GM18498 (cell line): ENCODE results near the gene DRICH1.
"Not testable (repeated sequence)": the region's sequence is repeated elsewhere in the genome, so short reads cannot be mapped to it uniquely, and the experiment has no call there.

ENCODE experiments used
- ATAC-seq: cut with Tn5 transposase; IDR thresholded peaks from one replicate; pipeline ENCODE4 v1.9.1; 2021; ENCODE audit warnings: mild to moderate bottlenecking, moderate library complexity; ENCODE audit not compliant: unreplicated experiment

The DRICH1 gene, protein sequence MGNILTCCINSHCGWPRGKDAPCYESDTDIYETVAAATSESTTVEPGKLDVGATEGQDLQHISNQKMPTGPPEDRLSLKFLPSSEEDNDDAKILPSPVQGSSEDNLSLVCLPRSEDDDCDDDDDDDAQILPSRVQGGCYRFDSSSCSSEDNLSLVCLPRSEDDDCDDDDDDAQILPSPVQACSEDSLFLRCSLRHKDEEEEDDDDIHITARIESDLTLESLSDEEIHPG

DNA sequence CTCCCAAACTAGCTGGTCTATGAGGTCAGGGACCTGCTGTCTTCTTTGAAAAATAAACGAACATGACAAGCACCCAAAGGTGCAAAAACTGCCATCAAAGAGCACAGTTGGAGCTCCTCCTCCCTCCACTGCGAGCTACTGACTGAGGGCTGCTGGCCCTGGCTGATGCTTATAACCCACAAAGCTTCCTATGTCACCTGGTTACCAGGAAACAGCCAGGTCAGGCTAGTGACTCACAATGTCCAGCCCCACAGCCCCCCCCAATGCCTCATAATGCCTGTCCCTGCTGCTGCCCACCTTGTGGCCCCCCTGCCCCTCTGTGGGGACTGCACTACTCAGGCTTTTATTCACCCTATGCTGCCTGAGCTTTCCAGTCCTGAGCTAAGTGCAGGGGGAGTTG, at the start of gene DRICH1:
TSS of gene DRICH1 (minus strand) at position 144 of the 400 bp plus-strand sequence. CDS start 298 bp downstream, outside the sequence.
- no peak for ATAC-seq

DNA sequence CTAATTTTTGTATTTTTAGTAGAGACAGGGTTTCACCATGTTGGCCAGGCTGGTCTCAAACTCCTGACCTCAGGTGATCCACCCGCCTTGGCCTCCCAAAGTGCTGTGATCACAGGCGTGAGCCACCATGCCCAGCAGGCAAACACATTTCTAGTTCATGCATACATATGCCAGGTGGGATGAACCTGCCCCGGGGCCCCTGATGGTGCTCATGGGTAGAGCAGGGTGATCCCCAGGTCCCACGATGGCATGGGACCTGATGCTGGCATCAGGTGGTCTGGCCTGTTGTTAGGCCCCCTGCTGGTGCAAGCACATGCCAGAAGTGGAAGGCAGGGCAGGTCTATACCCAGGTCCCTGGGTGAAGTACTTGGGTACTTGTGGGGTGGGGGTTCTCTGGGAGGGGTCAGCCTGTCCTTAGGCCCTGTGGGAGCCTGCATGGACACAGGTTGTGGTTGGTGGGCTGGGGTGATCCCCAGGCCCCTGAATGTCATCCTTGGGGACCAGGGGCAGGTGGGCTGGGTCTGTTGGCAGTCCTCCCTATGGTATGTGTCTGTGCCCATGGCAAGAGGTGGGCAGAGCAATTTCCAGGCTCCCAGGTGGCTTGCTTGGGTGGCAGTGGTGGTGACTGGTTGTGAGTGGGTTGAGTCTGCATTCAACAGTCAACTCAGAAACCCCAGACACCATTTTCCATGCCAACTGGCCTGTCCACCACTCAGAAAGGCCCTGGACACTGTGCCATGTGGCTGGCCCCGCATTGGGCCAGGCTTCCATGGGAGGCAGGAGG, 49.1 kb upstream of the DRICH1 start:
- ATAC-seq = no peak

DNA sequence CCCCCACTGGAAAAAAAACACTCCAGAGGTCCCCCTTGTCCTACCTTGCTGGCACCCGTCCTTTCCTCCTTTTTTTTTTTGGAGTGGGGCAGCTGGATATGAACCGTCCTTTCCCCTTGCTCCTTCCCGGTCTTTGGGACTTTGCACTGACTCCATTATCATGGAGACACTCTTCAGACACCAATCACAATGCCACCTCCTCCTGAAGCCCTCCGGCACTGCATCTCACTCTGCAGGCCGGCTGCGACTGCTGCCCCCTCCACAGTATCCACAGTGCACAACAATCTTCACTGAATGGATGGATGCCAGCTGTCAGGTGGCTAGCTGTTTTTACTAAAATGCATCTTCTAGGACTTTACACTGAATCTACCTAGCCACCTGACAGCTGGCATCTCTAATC, 46.0 kb upstream of the DRICH1 start:
- no peak for ATAC-seq

DNA sequence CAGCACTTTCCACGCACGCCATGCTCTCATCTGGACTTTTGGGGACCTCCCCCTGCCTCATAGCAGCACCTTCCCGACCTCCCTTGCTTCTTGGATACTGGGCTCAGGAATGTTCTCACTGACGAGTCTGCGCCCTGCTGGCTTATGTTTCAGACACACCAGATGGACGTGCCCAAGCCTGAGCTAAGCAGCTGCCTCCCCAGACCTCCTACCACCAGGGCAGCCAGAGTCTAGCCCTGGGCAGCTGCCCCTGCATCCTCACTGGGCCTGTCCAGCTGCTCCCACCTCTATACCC, 45.5 kb upstream of the DRICH1 start:
- ATAC-seq = no peak

DNA sequence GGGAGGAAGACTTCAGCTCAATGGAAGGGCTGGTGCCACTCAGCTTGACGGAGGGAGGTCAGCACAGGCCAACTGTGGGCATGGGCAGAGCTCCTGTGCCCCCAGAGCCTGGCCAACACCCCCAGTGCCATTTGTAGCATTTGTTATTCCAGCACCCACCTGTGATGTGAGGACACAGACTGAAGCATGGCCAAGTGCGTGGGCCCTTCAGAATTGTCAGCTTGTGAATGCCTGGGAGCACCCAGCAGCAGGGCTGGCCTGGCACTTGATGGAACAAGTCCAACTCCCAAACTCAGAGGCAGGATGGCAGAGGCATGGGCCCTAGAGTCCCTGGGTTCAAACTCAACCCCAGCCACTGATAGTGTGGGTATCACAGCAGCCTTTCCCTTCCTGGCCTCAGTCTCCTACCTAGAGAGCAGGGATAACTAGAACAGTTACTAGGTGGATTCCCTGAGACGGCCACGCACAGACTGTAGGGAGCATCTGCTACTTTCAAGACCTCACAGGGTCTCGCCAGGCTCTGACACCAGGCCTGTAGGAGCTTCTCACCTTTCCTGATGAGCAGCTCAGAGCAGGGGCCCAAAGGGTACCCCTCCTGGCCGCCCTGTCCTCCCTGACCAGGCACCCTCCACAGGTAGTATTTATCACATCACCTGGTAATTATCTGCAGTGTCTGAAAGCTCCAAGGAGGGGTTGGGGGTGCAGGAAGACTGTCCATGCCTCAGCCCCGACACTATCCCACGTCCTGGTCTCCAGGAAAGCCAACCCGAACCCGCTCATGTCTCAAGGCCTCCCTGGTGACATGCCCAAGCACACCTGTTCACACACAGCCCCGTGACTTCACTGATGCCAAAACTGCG, 45.0 kb upstream of the DRICH1 start:
- not testable (repeated sequence) for ATAC-seq

DNA sequence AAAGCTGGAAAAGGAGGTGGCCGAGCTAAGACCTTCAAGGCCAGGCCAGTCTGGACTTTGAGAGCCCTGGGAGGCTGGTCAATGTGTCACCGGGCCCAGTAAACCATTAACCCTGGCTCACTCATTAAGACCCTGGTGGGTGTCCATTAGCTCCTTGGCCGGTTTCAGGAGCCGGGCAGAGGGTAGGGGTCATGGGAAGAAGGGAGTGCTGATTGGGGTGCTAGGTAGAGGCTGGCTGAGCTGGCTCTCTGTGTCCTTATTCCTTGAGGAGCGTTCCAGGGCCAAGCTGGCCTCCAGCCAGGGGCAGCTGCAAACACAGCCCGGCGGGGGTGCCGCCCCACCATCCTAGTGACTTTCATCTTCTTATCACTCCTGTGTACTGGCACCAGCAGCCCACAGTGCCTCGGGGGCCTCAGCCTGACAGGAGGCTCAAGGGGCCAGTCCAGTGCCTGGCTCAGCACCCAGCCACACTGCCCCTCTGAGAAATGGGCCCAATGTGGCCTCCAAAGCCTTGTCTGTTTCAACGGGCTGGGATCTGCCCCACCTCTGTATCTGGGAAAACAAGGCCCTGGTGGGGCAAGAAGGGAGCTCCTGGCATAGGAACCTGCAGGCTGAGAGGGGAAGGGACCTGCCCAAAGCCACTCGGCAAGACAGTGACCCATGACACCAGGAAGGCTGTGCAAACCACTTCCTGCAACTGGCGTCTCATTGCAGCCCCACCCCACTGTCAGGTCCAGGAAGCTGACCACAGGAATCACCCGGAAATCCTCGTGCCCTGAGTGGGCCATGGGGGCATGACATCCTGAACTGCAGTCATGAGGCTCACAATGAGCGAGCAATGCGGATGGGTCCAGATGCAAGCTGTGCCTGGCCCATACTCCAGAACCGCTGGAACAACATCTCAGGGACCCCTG, 43.6 kb upstream of the DRICH1 start:
- ATAC-seq = no peak

DNA sequence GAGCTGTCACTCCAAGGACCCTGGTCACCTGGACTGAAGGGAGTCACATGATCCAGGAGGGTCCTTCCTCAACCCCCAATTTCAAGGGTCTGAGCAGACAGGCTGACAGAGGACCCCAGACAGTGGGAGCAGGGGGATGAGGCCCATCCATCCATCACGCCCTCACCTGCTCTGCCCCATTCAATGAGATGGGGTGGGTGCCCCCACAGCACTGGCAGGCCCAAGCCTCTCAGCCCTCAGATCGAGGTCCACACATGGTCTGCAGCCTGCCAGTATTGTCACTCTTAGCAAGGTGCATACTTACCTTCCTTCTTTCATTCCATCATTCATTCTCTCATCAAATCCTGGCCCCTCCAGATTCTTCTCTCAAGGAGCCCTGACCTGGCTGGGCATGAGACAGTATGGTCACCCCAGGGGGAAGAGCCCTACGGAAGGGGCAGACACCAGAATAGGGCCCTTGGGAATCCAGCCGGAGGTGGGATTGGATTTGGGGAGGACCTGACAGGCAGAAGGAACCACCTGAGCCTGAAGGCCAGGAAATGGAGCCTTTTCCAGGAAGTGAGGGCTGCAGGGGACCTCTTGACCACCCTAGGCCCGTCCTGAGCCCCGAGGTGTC, 42.9 kb upstream of the DRICH1 start:
- not testable (repeated sequence) for ATAC-seq

DNA sequence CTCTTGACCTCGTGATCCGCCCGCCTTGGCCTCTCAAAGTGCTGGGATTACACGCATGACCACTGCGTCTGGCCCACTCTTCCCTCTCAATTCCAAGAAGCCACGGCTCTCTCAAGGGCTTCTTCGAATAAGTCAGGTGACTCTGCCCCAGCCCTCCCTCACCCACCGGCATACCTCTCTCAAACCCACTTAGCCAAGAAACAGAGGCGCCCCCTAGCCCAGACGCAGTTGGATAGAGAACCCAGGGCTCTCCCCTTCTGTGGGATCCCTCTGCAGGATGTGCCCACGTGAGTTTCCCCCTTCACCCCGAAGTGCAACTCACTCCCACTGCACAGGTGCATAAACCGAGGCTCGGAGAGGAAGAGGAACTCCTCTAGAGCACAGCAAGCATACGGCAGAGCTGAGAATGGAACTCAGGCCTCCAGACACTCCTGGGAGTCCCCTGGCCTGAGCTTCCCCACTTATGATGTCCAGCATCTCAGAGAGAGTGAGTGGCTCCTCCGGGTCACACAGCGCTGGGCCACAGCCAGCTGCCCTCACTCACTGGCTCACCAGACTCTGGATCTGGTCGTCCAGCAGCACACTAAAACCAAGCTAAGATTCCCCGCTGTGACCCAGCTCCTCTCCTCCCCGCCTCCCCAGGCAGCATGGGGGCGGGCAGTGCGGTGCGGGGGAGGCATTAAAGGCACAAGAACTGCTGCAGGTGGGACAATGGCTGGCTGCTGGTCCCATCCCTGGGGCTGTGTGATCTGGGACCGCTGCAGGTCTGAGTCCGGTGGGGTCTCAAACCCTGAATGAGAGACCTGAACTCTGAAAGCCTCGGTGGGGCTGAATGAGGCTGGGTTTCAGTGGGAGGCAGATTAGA, 41.9 kb upstream of the DRICH1 start:
- ATAC-seq = no peak

DNA sequence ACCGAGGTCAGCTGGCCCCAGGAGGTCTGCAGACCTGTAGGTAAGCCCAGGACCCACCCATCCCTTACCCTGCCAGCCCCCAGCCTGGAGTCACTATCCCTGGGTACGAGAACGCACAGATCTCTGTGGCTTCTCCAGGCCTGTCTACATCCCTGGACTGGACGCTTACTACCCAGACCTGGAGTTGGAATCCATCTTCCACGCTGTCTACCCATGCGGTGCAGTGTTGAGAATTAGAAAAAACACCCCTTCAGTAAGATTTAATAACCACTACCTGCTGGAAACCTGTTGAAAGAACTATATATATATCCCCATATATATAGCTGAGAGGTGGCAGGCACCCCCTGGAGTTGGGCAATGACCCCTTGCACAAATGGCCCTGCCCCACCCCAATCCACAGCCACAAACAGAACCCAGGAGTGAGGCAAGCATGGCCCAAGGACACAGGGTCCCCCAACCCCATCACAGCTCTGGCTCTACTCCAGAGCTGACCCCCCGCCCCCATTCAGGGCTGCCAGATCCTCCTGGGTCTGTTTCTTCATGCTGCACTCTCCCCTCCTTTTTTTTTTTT, 41.0 kb upstream of the DRICH1 start:
- ATAC-seq = no peak

DNA sequence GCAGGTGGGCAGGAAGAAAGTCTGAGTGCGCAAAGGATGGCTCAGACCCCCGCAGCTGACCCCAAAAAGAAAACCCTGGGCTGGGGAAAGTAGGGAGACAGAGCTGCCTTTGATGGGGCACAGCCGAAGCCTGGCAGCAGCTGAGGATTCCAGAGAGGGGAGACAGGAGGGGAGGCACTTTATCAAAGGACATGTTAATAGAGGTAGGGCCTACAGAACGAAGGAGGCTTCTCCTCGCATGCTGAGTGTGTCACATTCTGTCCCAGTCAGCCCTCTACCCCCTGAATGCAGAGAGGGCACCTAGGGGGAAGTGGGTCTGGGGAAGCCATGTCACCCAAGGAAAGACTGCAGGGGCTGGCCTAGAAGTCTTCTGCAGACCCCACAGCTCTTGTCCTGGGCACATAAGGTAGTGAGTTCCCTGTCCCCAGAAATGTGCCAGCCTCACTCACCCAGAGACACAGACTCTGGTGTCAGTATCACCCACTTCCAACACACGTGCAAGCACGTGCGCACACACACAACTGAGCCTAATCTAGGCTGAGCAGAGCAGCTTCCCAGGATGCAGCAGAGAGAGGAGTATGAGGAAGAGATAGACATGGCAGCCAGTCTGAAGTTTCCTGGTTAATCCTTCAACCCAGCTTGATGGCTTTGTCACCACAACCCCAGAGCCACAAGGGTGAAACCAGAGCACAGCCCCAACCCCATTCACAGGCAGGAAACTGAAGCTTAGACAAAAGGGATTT, 40.4 kb upstream of the DRICH1 start:
- ATAC-seq = not testable (repeated sequence)

DNA sequence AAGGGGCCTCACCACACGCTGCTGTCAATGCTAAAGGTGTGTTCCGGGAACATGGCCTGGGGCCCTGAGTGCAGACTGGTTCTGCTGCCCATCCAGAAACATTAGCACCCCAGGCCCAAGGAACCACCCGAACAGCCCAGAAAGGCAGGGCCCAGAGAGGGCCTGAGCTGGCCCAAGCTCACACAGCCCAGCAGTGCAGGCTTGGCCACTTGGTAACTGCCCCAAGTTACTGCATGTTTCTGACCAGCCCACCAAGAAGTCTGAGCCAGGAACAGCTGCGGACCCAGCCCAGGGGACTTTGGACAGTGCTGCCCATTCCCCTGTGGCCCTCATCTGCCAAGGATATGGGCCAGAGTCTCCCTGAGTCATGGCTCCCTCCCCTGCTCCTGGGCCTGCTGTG, 39.3 kb upstream of the DRICH1 start:
- not testable (repeated sequence) for ATAC-seq

DNA sequence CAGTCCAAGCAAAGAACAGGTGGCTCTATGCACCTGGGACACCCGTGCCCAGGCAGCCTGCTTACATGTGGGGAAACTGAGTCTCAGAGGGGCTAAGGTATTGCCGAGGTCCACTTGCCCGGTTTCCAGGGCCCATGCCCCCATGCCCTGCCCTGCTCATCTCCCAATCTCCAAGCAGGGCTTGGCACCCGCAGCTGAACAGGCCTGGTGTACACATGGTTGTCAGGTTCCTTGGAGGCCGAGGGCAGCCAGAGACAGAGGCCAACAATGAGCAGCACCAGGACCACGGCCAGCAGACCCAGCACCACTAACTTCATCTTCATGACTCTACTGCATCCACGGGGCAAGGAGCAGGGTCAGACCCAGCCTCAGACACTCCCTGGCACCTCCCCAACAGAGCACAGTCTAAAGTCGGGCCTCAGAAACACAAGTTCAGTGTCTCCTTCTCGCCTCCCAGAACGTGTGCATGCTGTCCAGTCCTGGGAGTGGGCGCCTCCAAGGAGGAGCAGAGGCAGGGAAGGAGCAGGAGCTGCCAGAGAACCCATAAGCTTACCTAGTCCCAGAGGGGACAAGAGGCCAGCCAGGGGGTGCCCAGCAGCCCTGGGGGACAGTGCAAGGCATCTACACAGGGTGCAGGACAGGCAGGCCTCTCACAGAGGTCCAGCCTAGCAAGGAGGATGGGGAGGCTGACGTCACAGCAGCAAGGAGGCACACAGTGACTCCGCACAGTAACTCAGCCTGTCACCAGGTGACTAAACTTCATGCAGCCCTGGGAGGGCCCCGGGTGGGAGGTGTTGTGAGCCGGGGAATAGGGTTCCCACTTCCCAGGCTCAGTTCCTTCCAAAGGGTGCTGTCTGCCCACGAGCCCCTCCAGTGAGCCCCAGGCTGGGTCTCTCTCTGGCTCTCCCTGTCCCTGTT, 38.5 kb upstream of the DRICH1 start:
- no peak for ATAC-seq

DNA sequence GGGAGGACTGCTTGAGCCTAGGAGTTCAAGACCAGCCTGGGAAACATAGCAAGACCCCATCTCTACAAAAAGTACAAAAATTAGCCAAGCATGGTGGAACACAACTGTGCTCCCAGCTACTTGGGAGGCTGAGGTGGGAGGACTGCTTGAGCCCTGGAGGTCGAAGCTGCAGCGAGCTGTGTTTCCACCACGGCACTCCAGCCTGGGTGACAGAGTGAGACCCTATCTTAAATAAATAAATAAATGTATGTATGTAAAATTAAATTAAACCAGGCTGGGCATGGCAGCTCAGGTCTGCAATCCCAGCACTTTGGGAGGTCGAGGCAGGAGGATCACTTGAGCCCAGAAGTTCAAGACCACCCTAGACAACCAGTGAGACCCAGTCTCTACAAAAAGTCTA, 28.3 kb upstream of the DRICH1 start:
- not testable (repeated sequence) for ATAC-seq

DNA sequence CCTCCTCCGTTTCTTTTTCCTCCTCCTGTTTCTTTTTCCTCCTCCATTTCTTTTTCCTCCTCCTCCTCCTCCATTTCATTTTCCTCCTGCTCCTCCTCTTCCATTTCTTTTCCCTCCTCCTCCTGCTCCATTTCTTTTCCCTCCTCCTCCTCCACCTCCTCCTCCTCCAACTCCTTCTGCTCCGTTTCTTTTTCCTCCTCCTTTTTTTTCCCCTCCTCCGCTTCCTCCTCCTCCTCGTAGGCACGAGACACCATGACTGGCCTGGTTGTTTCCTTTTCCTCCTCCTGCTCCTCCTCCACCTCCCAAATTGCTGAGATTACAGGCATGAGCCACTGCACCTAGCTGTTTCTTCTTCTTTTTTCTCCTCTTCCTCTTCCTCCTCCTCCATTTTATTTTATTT, 25.6 kb upstream of the DRICH1 start:
- no peak for ATAC-seq

DNA sequence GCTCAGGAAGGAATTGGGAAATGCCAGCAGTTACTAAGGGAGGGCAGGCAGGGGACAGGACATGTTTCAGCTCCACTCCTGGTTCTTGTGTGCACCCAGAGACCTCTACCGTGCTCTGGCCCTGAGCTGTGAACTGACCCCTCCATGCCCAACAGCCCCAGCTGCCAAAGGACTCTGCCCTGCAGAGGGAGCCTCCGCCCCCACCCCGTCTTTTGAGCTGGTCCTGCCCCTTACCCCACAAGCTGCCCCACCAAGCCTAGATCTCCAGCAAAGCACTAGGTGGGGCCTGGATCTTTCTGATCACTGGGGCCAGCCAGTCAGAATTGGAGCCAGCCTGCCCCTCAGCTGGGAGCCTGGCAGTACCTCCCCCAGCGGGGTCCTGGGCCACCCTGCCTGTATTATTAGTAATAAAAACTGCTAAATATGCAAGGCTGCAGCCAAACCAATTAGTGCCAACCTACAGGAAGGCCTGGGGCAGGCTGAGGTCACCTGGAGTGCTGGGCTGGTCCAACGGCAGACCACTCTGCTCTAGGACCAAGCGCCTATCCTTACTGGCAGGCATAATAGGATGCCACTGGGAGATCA, 23.9 kb upstream of the DRICH1 start:
- no peak for ATAC-seq

DNA sequence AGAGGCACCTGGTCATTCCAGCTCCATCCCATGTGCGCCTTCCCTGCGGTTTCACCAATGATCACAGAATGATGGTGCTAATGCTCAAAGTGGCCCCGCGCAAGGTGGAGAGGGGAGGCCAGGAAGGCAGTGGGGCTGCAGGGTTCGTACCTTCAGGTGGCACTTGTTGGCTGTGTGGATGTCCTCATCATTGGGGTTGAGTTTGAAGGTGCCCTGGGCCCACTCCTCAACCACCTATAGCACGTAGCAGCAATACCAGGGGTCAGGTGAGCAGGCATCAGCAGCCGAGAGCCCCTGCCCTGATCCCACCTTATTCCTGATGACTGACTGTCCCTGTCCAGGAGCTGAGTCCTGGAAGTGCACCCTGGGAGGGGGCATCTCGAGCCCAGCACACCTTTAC, 20.6 kb upstream of the DRICH1 start:
- ATAC-seq = no peak

DNA sequence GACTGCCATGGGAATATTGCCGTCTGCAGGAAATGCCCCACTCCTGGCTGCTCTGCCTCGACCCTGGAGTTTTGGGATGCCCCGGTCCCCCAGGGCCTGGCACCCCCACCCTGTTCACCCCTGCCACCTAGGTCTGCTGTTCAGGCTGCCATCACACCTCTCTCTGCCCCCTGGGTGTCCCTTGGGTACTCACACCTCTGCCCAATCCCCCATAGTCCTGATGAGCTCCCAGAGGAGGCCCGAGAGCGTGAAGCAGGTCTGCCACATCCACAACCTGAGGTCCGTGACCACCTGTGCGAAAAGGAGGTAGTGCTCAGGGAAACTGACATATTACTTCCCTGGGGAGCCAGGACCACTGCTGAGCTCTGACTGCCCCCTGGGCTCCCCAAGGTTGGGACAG, 20.2 kb upstream of the DRICH1 start:
- ATAC-seq = no peak
